ENCODE results near the gene EGFLAM. TPM values are rescaled to one million over a fixed set of nuclear protein-coding genes. Genes with fewer than 3 reads are reported as not detected.

Gene EGFLAM
- total RNA-seq, 1 experiment from 2014 or later: 0.33 TPM

GRCh38 chr5:38387161-38387560 lies 128.8 kb downstream of the EGFLAM start:
- TF ChIP-seq CTCF (conservative IDR thresholded peaks at IDR 0.05): no peak

More at GRCh38 chr5:38387161-38387560, 128.8 kb downstream of the EGFLAM start:
- H3K4me1 ChIP-seq (ENCODE audit: insufficient read depth, low read length): 0 out of 2 replicates have a peak, but pooled peaks cover 4% of the 10 kb centered on the region
- H3K79me2 ChIP-seq (ENCODE audit: insufficient read depth, low read length): no peaks in the 10 kb centered on the region
- Mint-ChIP-seq H3K27me3 (ENCODE audit: low read depth) (no peaks in the 10 kb centered on the region), H3K27ac (no peak overlapping the region), H3K9me3 (no peaks in the 10 kb centered on the region; a peak in 1 of 5 replicates), H3K36me3 (ENCODE audit: insufficient read depth in 1 of 3, low read depth in 3 of 3) (no peaks in the 10 kb centered on the region), H3K4me1 (peaks cover 8 to 9% of the 10 kb centered on the region in 2 experiments), H3K4me3 (no peak overlapping the region)
- H2BK120ac ChIP-seq (ENCODE audit: low read depth, low read length, poor library complexity, severe bottlenecking): no peak overlapping the region
- no peaks in the 10 kb centered on the region for H4K20me1 ChIP-seq (ENCODE audit: control insufficient read depth, insufficient read depth, insufficient read length)
- no peak overlapping the region for H2BK12ac ChIP-seq (ENCODE audit: insufficient read length, low read depth, low read length)
- no peak overlapping the region for H2AK5ac ChIP-seq (ENCODE audit: insufficient read length, low read length)
- H3T11ph ChIP-seq (ENCODE audit: low read length): no peak overlapping the region
- H2AFZ ChIP-seq (ENCODE audit: low read length): no peak overlapping the region
- H4K91ac ChIP-seq (ENCODE audit: insufficient read length, low read depth, low read length): no peak overlapping the region
- no peaks in the 10 kb centered on the region for H3K27me3 ChIP-seq (ENCODE audit: insufficient read depth, low read length)
- no peak overlapping the region for H3K4me2 ChIP-seq (ENCODE audit: insufficient read depth, insufficient read length, low read length)
- no peak overlapping the region for H3K9ac ChIP-seq (ENCODE audit: extremely low read depth, insufficient read length, low read length)
- no peaks in the 10 kb centered on the region for H3K23me2 ChIP-seq (ENCODE audit: insufficient read length, low read depth, low read length, poor library complexity, severe bottlenecking)
- no peaks in the 10 kb centered on the region for H3K9me3 ChIP-seq (ENCODE audit: control insufficient read depth, low read depth, low read length)
- no peak overlapping the region for H3K14ac ChIP-seq (ENCODE audit: insufficient read depth, low read length)
- no peak overlapping the region for H3K27ac ChIP-seq (ENCODE audit: insufficient read length, low read depth, low read length)
- no peak overlapping the region for H3K23ac ChIP-seq (ENCODE audit: insufficient read length, low read depth, low read length)
- H3K4ac ChIP-seq (ENCODE audit: low read depth, low read length): no peak overlapping the region
- no peak overlapping the region for H3K56ac ChIP-seq (ENCODE audit: insufficient read length, low read depth, low read length)
- H4K8ac ChIP-seq (replicated peaks; ENCODE audit: insufficient read length, low read depth, low read length): no peak overlapping the region
- no peak overlapping the region for H4K5ac ChIP-seq (ENCODE audit: insufficient read length, low read depth, low read length)
- H2BK15ac ChIP-seq (ENCODE audit: low read depth, low read length): no peak overlapping the region
- H2BK20ac ChIP-seq (ENCODE audit: low read depth, low read length, poor library complexity, severe bottlenecking): no peak overlapping the region
- no peak overlapping the region for H2BK5ac ChIP-seq (ENCODE audit: insufficient read length, low read length)
- H3K18ac ChIP-seq (ENCODE audit: insufficient read length, low read depth, low read length): no peak overlapping the region
- no peaks in the 10 kb centered on the region for H3K79me1 ChIP-seq (ENCODE audit: insufficient read depth, low read depth, low read length, poor library complexity, severe bottlenecking)
- no CpG with 5 or more reads among the region's 2 CpGs for WGBS (ENCODE audit: extremely low coverage, insufficient read length, low lambda C conversion rate)
- DNase-seq: no peak
